ENCODE measurements around the gene KHNYN. TPM values are rescaled to one million over a fixed set of nuclear protein-coding genes. Genes with fewer than 3 reads are reported as not detected.

Gene KHNYN
- total and polyA plus RNA-seq, 2 of the 8 experiments (the other 6 are each of a cell fraction or from before 2014, with no cell fraction given): 7.6 to 22.3 TPM

- CTCF ChIA-PET (ENCODE audit: partially characterized antibody): interaction anchor here (0.6 to 10.7 kb wide), 8 partner anchors 13 to 68 kb away, joined by 3 to 69 read pairs (median 3); no protein-coding TSS in a partner anchor
- Histone ChIP-seq H2BK120ac (replicated peaks; ENCODE audit: low read depth, low read length) (no peak overlapping the region), H2AK5ac (ENCODE audit: low read depth, low read length) (no peak overlapping the region), H3K4me3 (ENCODE audit: extremely low read depth in 1 of 4, insufficient read depth in 2 of 4, low read depth in 3 of 4, low read length in 4 of 4) (peak overlapping the region; percentile 68 to 80 (median 78); a peak in 5 of 8 replicates), H4K5ac (ENCODE audit: insufficient read length, low read depth, low read length) (no peak overlapping the region), H3K56ac (replicated peaks; ENCODE audit: insufficient read length, low read depth, low read length) (no peak overlapping the region), H3K18ac (ENCODE audit: extremely low read depth, low read length) (no peak overlapping the region), H3K14ac (ENCODE audit: insufficient read length) (no peak overlapping the region), H3K79me2 (ENCODE audit: control insufficient read depth in 1 of 2, insufficient read depth in 2 of 2, low read length in 2 of 2) (no peaks in the 10 kb centered on the region), H2BK12ac (ENCODE audit: low read depth, low read length) (peak overlapping the region; percentile 39; the same call in 1 of the 2 replicates), H4K8ac (ENCODE audit: extremely low read depth, insufficient read depth, low read length) (peak overlapping the region; percentile 28; the same call in 1 of the 2 replicates), H3K27ac (ENCODE audit: low read depth, low read length) (no peak overlapping the region), H3K79me1 (ENCODE audit: low read depth, low read length) (no peaks in the 10 kb centered on the region), H3K9me3 (ENCODE audit: insufficient read depth in 2 of 2, low read depth in 1 of 2, low read length in 1 of 2) (no peaks in the 10 kb centered on the region), H2AFZ (ENCODE audit: low read length) (no peak overlapping the region), H3K36me3 (ENCODE audit: control insufficient read depth in 2 of 4, insufficient read depth in 4 of 4, low read length in 3 of 4) (no peaks in the 10 kb centered on the region), H2BK15ac (ENCODE audit: low read length) (no peak overlapping the region), H3K23ac (ENCODE audit: insufficient read length) (no peak overlapping the region), H3K4me1 (replicated peaks in 1 of 4; ENCODE audit: control insufficient read depth in 3 of 4, insufficient read depth in 4 of 4, low read length in 3 of 4) (peaks cover 0 to 14% (median 10%) of the 10 kb centered on the region in 4 experiments), H3K23me2 (ENCODE audit: low read depth, low read length) (peaks cover 12% of the 10 kb centered on the region; the same call in 1 of the 2 replicates), H4K20me1 (replicated peaks in 1 of 2; ENCODE audit: control insufficient read depth in 1 of 2, insufficient read depth in 2 of 2, low read length in 2 of 2) (peaks cover 0 to 2% of the 10 kb centered on the region in 2 experiments), H2BK20ac (ENCODE audit: low read length) (no peak overlapping the region), H3K27me3 (replicated peaks in 1 of 4; ENCODE audit: control insufficient read depth in 3 of 4, extremely low read depth in 1 of 4, insufficient read depth in 3 of 4, low read length in 3 of 4) (peaks cover 0 to 3% (median 0%) of the 10 kb centered on the region in 4 experiments; a peak in 1 of 7 replicates), H3K4ac (replicated peaks; ENCODE audit: insufficient read length, low read depth, low read length) (no peak overlapping the region), H4K91ac (replicated peaks; ENCODE audit: insufficient read length, low read length) (no peak overlapping the region), H3K4me2 (ENCODE audit: insufficient read depth in 1 of 2, low read depth in 2 of 2, low read length in 2 of 2) (peak overlapping the region; percentile 93 to 98), H2BK5ac (ENCODE audit: low read depth, low read length) (peak overlapping the region; percentile 30; the same call in 1 of the 2 replicates), H3K9ac (replicated peaks in 1 of 4; ENCODE audit: extremely low read depth in 1 of 4, low read depth in 3 of 4, low read length in 3 of 4) (peak overlapping the region in 1 of 4 experiments; percentile 31; a peak in 1 of 7 replicates)
- 69% methylated on average over 4 of the region's 4 CpGs; no CpG with 5 or more reads in 1 of the 2 experiments for WGBS, 2 experiments (ENCODE audit: extremely low coverage in 1 of 2, insufficient coverage in 1 of 2, insufficient read length in 1 of 2, insufficient replicate concordance in 2 of 2, low coverage in 1 of 2, low lambda C conversion rate in 2 of 2, missing lambda C conversion rate in 1 of 2)
- POLR2A ChIA-PET (ENCODE audit: partially characterized antibody): interaction anchor here (0.9 to 3.4 kb wide), 3 partner anchors 9 to 30 kb away, joined by 3 to 20 read pairs (median 6); partner anchors contain the start of genes CBLN3 and KHNYN
- FAIRE-seq (no peak), DNase-seq (ENCODE audit: low read depth in 1 of 2, low spot score in 2 of 2) (no peak)
- no peak for TF ChIP-seq TAF7 (optimal IDR thresholded peaks at IDR 0.05; ENCODE audit: borderline replicate concordance, low read depth, low read length)
Observed at GRCh38 chr14:24399999-24400718, 29.6 kb upstream of the KHNYN start.
